ENCODE data around the gene DACT2.

The DACT2 gene

GRCh38 chr6:168348186-168348585 lies 28.6 kb upstream of the DACT2 start:
- DNase-seq (ENCODE audit: low read depth in 2 of 2) = no peak

- no peak for DNase-seq (ENCODE audit: low read depth in 2 of 2)
Observed at GRCh38 chr6:168347615-168348014, 28.0 kb upstream of the DACT2 start.

GRCh38 chr6:168347053-168347452 lies 27.5 kb upstream of the DACT2 start:
- no peak for DNase-seq (ENCODE audit: low read depth in 2 of 2)

- DNase-seq (ENCODE audit: low read depth in 2 of 2) = no peak
Observed at GRCh38 chr6:168345896-168346754, 26.5 kb upstream of the DACT2 start.

- DNase-seq (ENCODE audit: low read depth in 2 of 2) = no peak
Observed at GRCh38 chr6:168345266-168345665, 25.7 kb upstream of the DACT2 start.

- no peak for DNase-seq (ENCODE audit: low read depth in 2 of 2)
Observed at GRCh38 chr6:168344338-168344737, 24.8 kb upstream of the DACT2 start.

GRCh38 chr6:168343239-168344150 lies 23.9 kb upstream of the DACT2 start:
- DNase-seq (ENCODE audit: low read depth in 2 of 2) = no peak

- no peak for DNase-seq (ENCODE audit: low read depth in 2 of 2)
Observed at GRCh38 chr6:168342636-168343035, 23.1 kb upstream of the DACT2 start.

GRCh38 chr6:168341280-168341900 lies 21.8 kb upstream of the DACT2 start:
- DNase-seq (ENCODE audit: low read depth in 2 of 2) = no peak

- DNase-seq (ENCODE audit: low read depth in 2 of 2) = no peak
Observed at GRCh38 chr6:168340819-168341218, 21.2 kb upstream of the DACT2 start.

GRCh38 chr6:168338777-168339176 lies 19.2 kb upstream of the DACT2 start:
- no peak for DNase-seq (ENCODE audit: low read depth in 2 of 2)

GRCh38 chr6:168336967-168337366 lies 17.4 kb upstream of the DACT2 start:
- DNase-seq (ENCODE audit: low read depth in 2 of 2) = no peak

GRCh38 chr6:168333989-168334388 lies 14.4 kb upstream of the DACT2 start:
- DNase-seq (ENCODE audit: low read depth in 2 of 2) = no peak

- DNase-seq (ENCODE audit: low read depth in 2 of 2) = no peak
Observed at GRCh38 chr6:168333491-168333890, 13.9 kb upstream of the DACT2 start.

- DNase-seq (ENCODE audit: low read depth in 2 of 2) = no peak
Observed at GRCh38 chr6:168333039-168333438, 13.5 kb upstream of the DACT2 start.

GRCh38 chr6:168332020-168332419 lies 12.4 kb upstream of the DACT2 start:
- no peak for DNase-seq (ENCODE audit: low read depth in 2 of 2)

- no peak for DNase-seq (ENCODE audit: low read depth in 2 of 2)
Observed at GRCh38 chr6:168331058-168331457, 11.5 kb upstream of the DACT2 start.

- no peak for DNase-seq (ENCODE audit: low read depth in 2 of 2)
Observed at GRCh38 chr6:168330403-168330802, 10.8 kb upstream of the DACT2 start.

GRCh38 chr6:168328086-168328485 lies 8.5 kb upstream of the DACT2 start:
- DNase-seq (ENCODE audit: low read depth in 2 of 2) = no peak

GRCh38 chr6:168326294-168327261 lies 7.0 kb upstream of the DACT2 start:
- DNase-seq (ENCODE audit: low read depth in 2 of 2) = no peak

- no peak for DNase-seq (ENCODE audit: low read depth in 2 of 2)
Observed at GRCh38 chr6:168322966-168323365, 3.4 kb upstream of the DACT2 start.
